SU-DHL-6 (cell line): ENCODE measurements around the gene FKBP10.

Experiments used
- H2AFZ ChIP-seq: fragments of 200-600 bp; sonication (generic); 2 replicates; pipeline ENCODE4 v1.6.1; 2014; ENCODE audit warnings: low read depth, mild to moderate bottlenecking, moderate library complexity, mixed read lengths, antibody characterized with exemption, low read length; ENCODE audit not compliant: severe bottlenecking
- H3F3A ChIP-seq: fragments of 200-600 bp; shearing (Covaris generic); 2 replicates; pipeline ENCODE4 v1.6.0; 2016; ENCODE audit warnings: antibody characterized with exemption, mild to moderate bottlenecking; ENCODE audit not compliant: insufficient read depth
- H3K27ac ChIP-seq: fragments of 200-600 bp; sonication (generic); 2 replicates; pipeline ENCODE4 v1.5.1; 2016; ENCODE audit warnings: low read depth, mild to moderate bottlenecking, low read length, moderate library complexity, mixed read lengths
- H3K27me3 ChIP-seq: fragments of 200-600 bp; sonication (generic), shearing (Covaris generic); 2 replicates; pipeline ENCODE4 v1.6.0; 2014; ENCODE audit warnings: mild to moderate bottlenecking, low read length
- H3K36me3 ChIP-seq: fragments of 200-600 bp; sonication (generic); 2 replicates; pipeline ENCODE4 v1.6.1; 2014; ENCODE audit warnings: mild to moderate bottlenecking, low read length, mixed read lengths
- H3K4me2 ChIP-seq: fragments of 300-600, 200-600 bp; shearing (Covaris generic), sonication (generic); 2 replicates; pipeline ENCODE4 v1.6.0; 2014; ENCODE audit warnings: low read length, low read depth, mild to moderate bottlenecking; ENCODE audit not compliant: poor library complexity, severe bottlenecking
- H3K4me3 ChIP-seq: fragments of 200-600 bp; sonication (generic); 2 replicates; pipeline ENCODE4 v1.5.1; 2014; ENCODE audit warnings: antibody characterized with exemption, low read length, mild to moderate bottlenecking, mixed read lengths; ENCODE audit not compliant: insufficient read depth, poor library complexity, severe bottlenecking
- H3K79me2 ChIP-seq: fragments of 200-600 bp; sonication (generic); 2 replicates; pipeline ENCODE4 v1.6.1; 2014; ENCODE audit warnings: mild to moderate bottlenecking, low read length, moderate library complexity; ENCODE audit not compliant: insufficient read depth
- H3K9ac ChIP-seq: fragments of 200-600 bp; sonication (generic); 2 replicates; pipeline ENCODE4 v1.7.0; 2014; ENCODE audit warnings: mild to moderate bottlenecking, low read length
- H3K9me2 ChIP-seq: fragments of 200-600 bp; sonication (generic); replicated peaks from 2 replicates; pipeline ENCODE4 v1.6.1; 2014; ENCODE audit warnings: low read length; ENCODE audit not compliant: insufficient read depth
- H3K9me3 ChIP-seq: fragments of 200-600 bp; sonication (generic); 2 replicates; pipeline ENCODE4 v1.6.1; 2014; ENCODE audit warnings: low read length, mixed read lengths; ENCODE audit not compliant: insufficient read depth
- H4K20me1 ChIP-seq: fragments of 200-600 bp; sonication (generic); 2 replicates; pipeline ENCODE4 v1.6.1; 2014; ENCODE audit warnings: low read depth, mild to moderate bottlenecking, antibody characterized with exemption, low read length, moderate library complexity, mixed read lengths
- CTCF ChIP-seq: fragments of 200-600 bp; sonication (generic); IDR thresholded peaks from one replicate; pipeline ENCODE4 v1.5.1; 2017; ENCODE audit warnings: antibody characterized with exemption, mild to moderate bottlenecking, low read length, moderate library complexity; ENCODE audit not compliant: insufficient read depth, poor library complexity, severe bottlenecking
- EZH2phosphoT487 ChIP-seq: fragments of 200-600 bp; sonication (generic), shearing (Covaris generic); conservative IDR thresholded peaks from 2 replicates; pipeline ENCODE4 v1.6.1; 2018; ENCODE audit warnings: mild to moderate bottlenecking, antibody characterized with exemption, low read length, moderate library complexity, mixed read lengths

The FKBP10 gene

DNA sequence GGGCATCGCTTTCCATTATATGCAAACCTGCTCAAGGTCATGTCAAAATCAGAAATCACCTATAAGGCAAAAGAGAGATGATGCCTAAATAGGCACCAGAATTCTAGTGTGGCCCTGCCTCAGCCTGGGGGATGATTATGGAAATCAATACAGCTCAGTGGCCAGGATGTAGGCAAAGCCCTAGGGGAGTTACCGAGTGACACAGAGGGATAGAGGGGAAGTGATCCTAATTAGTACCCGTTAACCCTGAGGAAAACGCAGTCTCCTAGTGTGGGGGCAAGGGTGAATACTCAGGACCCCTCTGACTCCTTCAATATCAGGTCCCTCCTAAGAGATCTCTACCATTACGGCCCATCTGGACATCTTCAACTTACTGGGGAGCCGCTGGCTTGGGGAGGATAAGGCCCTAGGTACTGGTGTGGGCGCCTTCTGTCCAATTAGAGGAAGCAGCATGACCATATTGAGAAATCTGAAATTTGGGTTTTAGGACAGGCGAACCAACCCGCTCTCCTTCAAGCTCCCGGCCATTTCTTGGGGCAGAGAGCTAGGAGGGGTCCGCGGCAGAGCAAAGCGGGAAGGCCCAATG is 22.5 kb downstream of the FKBP10 start:
- peak overlapping the region; percentile 97 for H2AFZ ChIP-seq

GRCh38 chr17:41835800-41836549 is 23.2 kb downstream of the FKBP10 start, which contains the start of gene NT5C3B:
NT5C3B (minus strand) TSS chr17:41836232; CDS start chr17:41836193, 39 bp downstream.
- no peaks in the 10 kb centered on the region for H4K20me1 ChIP-seq
- peak within 1 kb of the TSS; percentile 64 for H3K4me3 ChIP-seq
- peaks cover 5% of the 10 kb centered on the region; the same call in 1 of the 2 replicates for H3K79me2 ChIP-seq
- no peaks in the 10 kb centered on the region for H3K36me3 ChIP-seq
- peak within 1 kb of the TSS; percentile 83 for H3K9ac ChIP-seq
- H3K9me2 ChIP-seq, result no peaks in the 10 kb centered on the region
- peak within 1 kb of the TSS; percentile 97 for H2AFZ ChIP-seq
- no peaks in the 10 kb centered on the region for H3F3A ChIP-seq
- H3K4me2 ChIP-seq, result peak within 1 kb of the TSS; percentile 65
- no peaks in the 10 kb centered on the region for H3K9me3 ChIP-seq
- TF ChIP-seq EZH2phosphoT487 (no peak), CTCF (no peak)
- 0 out of 2 replicates have a peak within 1 kb of the TSS, but pooled peaks have one; percentile 41 for H3K27ac ChIP-seq
- H3K27me3 ChIP-seq, result no peaks in the 10 kb centered on the region

More for the DNA sequence above, 22.5 kb downstream of the FKBP10 start:
- Histone ChIP-seq H3K9me2 (no peaks in the 10 kb centered on the region), H3K9me3 (no peaks in the 10 kb centered on the region), H3K36me3 (no peaks in the 10 kb centered on the region), H3K4me3 (peak overlapping the region; percentile 64), H3K4me2 (peak overlapping the region; percentile 65), H3K9ac (peak overlapping the region; percentile 83), H3K27me3 (no peaks in the 10 kb centered on the region), H3K27ac (no peak overlapping the region), H4K20me1 (no peaks in the 10 kb centered on the region), H3F3A (no peaks in the 10 kb centered on the region), H3K79me2 (peaks cover 5% of the 10 kb centered on the region; the same call in 1 of the 2 replicates)
- TF ChIP-seq EZH2phosphoT487, result no peak
- TF ChIP-seq CTCF, result no peak

DNA sequence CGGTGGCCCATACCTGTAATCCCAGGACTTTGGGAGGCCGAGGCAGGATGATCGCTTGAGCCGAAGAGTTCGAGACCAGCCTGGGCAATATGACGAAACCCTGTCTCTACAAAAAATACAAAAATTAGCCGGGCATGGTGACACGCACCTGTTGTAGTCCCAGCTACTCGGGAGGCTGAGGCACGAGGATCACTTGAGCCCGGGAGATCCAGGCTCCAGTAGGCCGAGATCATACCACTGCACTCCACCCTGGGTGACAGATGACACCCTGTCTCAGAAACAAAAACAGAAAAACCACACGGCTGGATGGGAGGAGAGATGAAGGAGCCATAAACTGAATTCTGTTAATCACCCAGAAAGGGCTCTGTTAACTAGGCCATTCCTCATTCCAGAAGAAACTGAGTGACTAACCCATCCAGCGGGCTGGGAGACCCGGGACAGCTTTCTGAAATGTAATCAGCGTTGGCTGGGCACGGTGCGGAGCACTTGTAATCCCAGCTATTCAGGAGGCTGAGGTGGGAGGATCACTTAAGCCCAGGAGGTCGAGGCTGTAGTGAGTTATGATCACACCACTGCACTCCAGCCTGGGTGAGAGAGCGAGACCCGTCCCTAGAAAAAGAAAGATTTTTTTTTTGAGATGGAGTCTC is 23.9 kb downstream of the FKBP10 start:
- TF ChIP-seq CTCF (no peak), EZH2phosphoT487 (no peak)
- Histone ChIP-seq H3K4me3 (peak overlapping the region; percentile 64), H3K27me3 (no peaks in the 10 kb centered on the region), H3K9ac (peak overlapping the region; percentile 83), H4K20me1 (no peaks in the 10 kb centered on the region), H2AFZ (peak overlapping the region; percentile 94), H3K79me2 (peaks cover 5% of the 10 kb centered on the region; the same call in 1 of the 2 replicates), H3K4me2 (peak overlapping the region; percentile 65), H3K36me3 (no peaks in the 10 kb centered on the region), H3K9me2 (no peaks in the 10 kb centered on the region), H3K27ac (no peak overlapping the region), H3F3A (no peaks in the 10 kb centered on the region), H3K9me3 (no peaks in the 10 kb centered on the region)
